Measurements from ENCODE around the gene NXPE1. TPM values are rescaled to one million over a fixed set of nuclear protein-coding genes. Genes with fewer than 3 reads are reported as not detected.

The NXPE1 gene
- total RNA-seq, 1 experiment from 2014 or later = not detected

- H4K91ac ChIP-seq (ENCODE audit: insufficient read length, low read depth, low read length) = no peak overlapping the region
- H3K79me1 ChIP-seq (ENCODE audit: insufficient read depth, low read depth, low read length, poor library complexity, severe bottlenecking) = no peaks in the 10 kb centered on the region
- no peak overlapping the region for H3K27ac ChIP-seq (ENCODE audit: insufficient read length, low read depth, low read length)
- H3K9me3 ChIP-seq (ENCODE audit: control insufficient read depth, low read depth, low read length) = no peaks in the 10 kb centered on the region
- H3K4me2 ChIP-seq (ENCODE audit: insufficient read depth, insufficient read length, low read length) = no peak overlapping the region
- H2BK15ac ChIP-seq (ENCODE audit: low read depth, low read length) = no peak overlapping the region
- H2AFZ ChIP-seq (ENCODE audit: low read length) = no peak overlapping the region
- H3K23me2 ChIP-seq (ENCODE audit: insufficient read length, low read depth, low read length, poor library complexity, severe bottlenecking) = no peaks in the 10 kb centered on the region
- H3K27me3 ChIP-seq (ENCODE audit: insufficient read depth, low read length) = no peaks in the 10 kb centered on the region
- no peaks in the 10 kb centered on the region for H4K20me1 ChIP-seq (ENCODE audit: control insufficient read depth, insufficient read depth, insufficient read length)
- H3T11ph ChIP-seq (ENCODE audit: low read length) = no peak overlapping the region
- H3K4me1 ChIP-seq (ENCODE audit: insufficient read depth, low read length) = no peaks in the 10 kb centered on the region
- H2BK5ac ChIP-seq (ENCODE audit: insufficient read length, low read length) = no peak overlapping the region
- DNase-seq = no peak
- H3K56ac ChIP-seq (ENCODE audit: insufficient read length, low read depth, low read length) = no peak overlapping the region
- H3K4ac ChIP-seq (ENCODE audit: low read depth, low read length) = no peak overlapping the region
- no peak overlapping the region for H3K27ac Mint-ChIP-seq
- H3K9ac ChIP-seq (ENCODE audit: extremely low read depth, insufficient read length, low read length) = no peak overlapping the region
- no peaks in the 10 kb centered on the region for H3K27me3 Mint-ChIP-seq (ENCODE audit: low read depth)
- no peaks in the 10 kb centered on the region for H3K79me2 ChIP-seq (ENCODE audit: insufficient read depth, low read length)
- WGBS (ENCODE audit: extremely low coverage, insufficient read length, low lambda C conversion rate) = no CpG with 5 or more reads among the region's 2 CpGs
- H2BK20ac ChIP-seq (ENCODE audit: low read depth, low read length, poor library complexity, severe bottlenecking) = no peak overlapping the region
- H4K5ac ChIP-seq (ENCODE audit: insufficient read length, low read depth, low read length) = no peak overlapping the region
- H3K14ac ChIP-seq (ENCODE audit: insufficient read depth, low read length) = no peak overlapping the region
- H3K18ac ChIP-seq (ENCODE audit: insufficient read length, low read depth, low read length) = no peak overlapping the region
- H2AK5ac ChIP-seq (ENCODE audit: insufficient read length, low read length) = no peak overlapping the region
- H3K9me3 Mint-ChIP-seq = no peaks in the 10 kb centered on the region
- H3K4me3 Mint-ChIP-seq = no peak overlapping the region
- peaks cover 10 to 11% of the 10 kb centered on the region in 2 experiments for H3K4me1 Mint-ChIP-seq
- no peak overlapping the region for H2BK12ac ChIP-seq (ENCODE audit: insufficient read length, low read depth, low read length)
- H3K36me3 Mint-ChIP-seq (ENCODE audit: insufficient read depth in 1 of 3, low read depth in 3 of 3) = no peaks in the 10 kb centered on the region
- TF ChIP-seq, protein P1, sequence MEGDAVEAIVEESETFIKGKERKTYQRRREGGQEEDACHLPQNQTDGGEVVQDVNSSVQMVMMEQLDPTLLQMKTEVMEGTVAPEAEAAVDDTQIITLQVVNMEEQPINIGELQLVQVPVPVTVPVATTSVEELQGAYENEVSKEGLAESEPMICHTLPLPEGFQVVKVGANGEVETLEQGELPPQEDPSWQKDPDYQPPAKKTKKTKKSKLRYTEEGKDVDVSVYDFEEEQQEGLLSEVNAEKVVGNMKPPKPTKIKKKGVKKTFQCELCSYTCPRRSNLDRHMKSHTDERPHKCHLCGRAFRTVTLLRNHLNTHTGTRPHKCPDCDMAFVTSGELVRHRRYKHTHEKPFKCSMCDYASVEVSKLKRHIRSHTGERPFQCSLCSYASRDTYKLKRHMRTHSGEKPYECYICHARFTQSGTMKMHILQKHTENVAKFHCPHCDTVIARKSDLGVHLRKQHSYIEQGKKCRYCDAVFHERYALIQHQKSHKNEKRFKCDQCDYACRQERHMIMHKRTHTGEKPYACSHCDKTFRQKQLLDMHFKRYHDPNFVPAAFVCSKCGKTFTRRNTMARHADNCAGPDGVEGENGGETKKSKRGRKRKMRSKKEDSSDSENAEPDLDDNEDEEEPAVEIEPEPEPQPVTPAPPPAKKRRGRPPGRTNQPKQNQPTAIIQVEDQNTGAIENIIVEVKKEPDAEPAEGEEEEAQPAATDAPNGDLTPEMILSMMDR (conservative IDR thresholded peaks at IDR 0.05) = no peak
- H2BK120ac ChIP-seq (ENCODE audit: low read depth, low read length, poor library complexity, severe bottlenecking) = no peak overlapping the region
- H3K23ac ChIP-seq (ENCODE audit: insufficient read length, low read depth, low read length) = no peak overlapping the region
- H4K8ac ChIP-seq (replicated peaks; ENCODE audit: insufficient read length, low read depth, low read length) = no peak overlapping the region
Observed at GRCh38 chr11:114553642-114554041, 6.0 kb downstream of the NXPE1 start.
